B cell (primary cell): Measurements from ENCODE around the gene CPA5. TPM values are rescaled to one million over a fixed set of nuclear protein-coding genes. Genes with fewer than 3 reads are reported as not detected.

Source experiments
- ATAC-seq: fragments of 200-7000 bp; cut with Tn5 transposase; one replicate; pipeline ENCODE4 v1.10.0; 2021; ENCODE audit warnings: low read depth, mild to moderate bottlenecking, moderate number of reproducible peaks, moderate library complexity
- CTCF ChIA-PET: fragments of 350-600 bp; sonication (Branson Sonifier 250); formaldehyde crosslinking; loops from one replicate; lab custom pipeline; 2021; ENCODE audit warnings: antibody characterized with exemption, inconsistent platforms; lab: Charles Lee
- POLR2A ChIA-PET: fragments of 350-600 bp; sonication (Branson Sonifier 250); formaldehyde crosslinking; loops from one replicate; lab custom pipeline; 2021; ENCODE audit warnings: antibody characterized with exemption; lab: Charles Lee
- DNase-seq: peaks from one replicate; pipeline ENCODE4 v3.0.0; 2013
- H2AFZ ChIP-seq: 2 replicates; pipeline ENCODE4 v1.6.1; 2012; ENCODE audit warnings: mild to moderate bottlenecking, low read depth, low read length; ENCODE audit not compliant: insufficient read depth, poor library complexity, severe bottlenecking
- H3K27ac ChIP-seq, 2 donors: 1 replicate in 1 of 2; 2 replicates in 1 of 2; pipeline ENCODE4 v1.5.1; 2012 to 2013; ENCODE audit warnings: low read length in 2 of 2, mild to moderate bottlenecking in 2 of 2, moderate library complexity in 1 of 2
- H3K27me3 ChIP-seq, 4 experiments: fragments of 200-600 bp in 1 of 4; sonication (generic) in 1 of 4; replicated peaks in 1 of 4; 1 replicate in 2 of 4; 2 replicates in 2 of 4; pipeline versions ENCODE4 v1.6.1 to v1.7.0; 2013 to 2016; ENCODE audit warnings: low read length in 3 of 4, mild to moderate bottlenecking in 2 of 4, mixed read lengths in 1 of 4, moderate library complexity in 1 of 4; ENCODE audit not compliant: insufficient read depth in 4 of 4, control insufficient read depth in 3 of 4; ENCODE audit errors: control extremely low read depth in 1 of 4
- H3K36me3 ChIP-seq, 2 experiments: replicated peaks in 1 of 2; 1 replicate in 1 of 2; 2 replicates in 1 of 2; pipeline versions ENCODE4 v1.6.1 to v1.7.1; 2013; ENCODE audit warnings: low read length in 1 of 2; ENCODE audit not compliant: insufficient read depth in 2 of 2, control insufficient read depth in 1 of 2; ENCODE audit errors: control extremely low read depth in 1 of 2, extremely low read depth in 1 of 2
- H3K4me1 ChIP-seq, 2 donors: fragments of 200-600 bp in 1 of 2; sonication (generic) in 1 of 2; 1 replicate in 1 of 2; 2 replicates in 1 of 2; pipeline versions ENCODE4 v1.5.1 to v1.6.1; 2013 to 2017; ENCODE audit warnings: low read length in 2 of 2; ENCODE audit not compliant: control insufficient read depth in 2 of 2, insufficient read depth in 2 of 2
- H3K4me2 ChIP-seq: replicated peaks from 2 replicates; pipeline ENCODE3; 2012; ENCODE audit warnings: mild to moderate bottlenecking, low read depth, low read length; ENCODE audit not compliant: poor library complexity, severe bottlenecking
- H3K4me3 ChIP-seq, 5 experiments: fragments of 200-600 bp in 1 of 5; sonication (generic) in 1 of 5; 1 replicate in 3 of 5; 2 replicates in 2 of 5; pipeline versions ENCODE4 v1.5.1 to v1.7.0; 2011 to 2016; ENCODE audit warnings: low read length in 4 of 5, mild to moderate bottlenecking in 4 of 5, low read depth in 2 of 5, control low read depth in 1 of 5, moderate library complexity in 1 of 5; ENCODE audit not compliant: insufficient read depth in 1 of 5; ENCODE audit errors: control extremely low read depth in 1 of 5, extremely low read depth in 1 of 5
- H3K79me2 ChIP-seq: fragments of 200-600 bp; sonication (generic); one replicate; pipeline ENCODE4 v1.6.0; 2016; ENCODE audit warnings: low read length; ENCODE audit not compliant: control insufficient read depth, insufficient read depth
- H3K9ac ChIP-seq: fragments of 200-600 bp; sonication (generic); 2 replicates; pipeline ENCODE4 v1.6.1; 2017; ENCODE audit warnings: mild to moderate bottlenecking, low read length, moderate library complexity
- H3K9me3 ChIP-seq, 3 donors: one replicate each; pipeline versions ENCODE4 v1.6.1 to v1.7.1; 2013; ENCODE audit warnings: low read length in 2 of 3; ENCODE audit not compliant: control insufficient read depth in 2 of 3, insufficient read depth in 1 of 3; ENCODE audit errors: control extremely low read depth in 1 of 3
- H4K20me1 ChIP-seq: 2 replicates; pipeline ENCODE4 v1.6.0; 2012; ENCODE audit warnings: mild to moderate bottlenecking, low read length; ENCODE audit not compliant: insufficient read depth, control insufficient read depth, poor library complexity, severe bottlenecking
- H3K27ac Mint-ChIP-seq: one replicate; pipeline ENCODE4 v1.8.0; 2021; ENCODE audit warnings: mixed read lengths
- H3K27me3 Mint-ChIP-seq: one replicate; pipeline ENCODE4 v1.8.0; 2021; ENCODE audit warnings: mixed read lengths
- H3K4me1 Mint-ChIP-seq: one replicate; pipeline ENCODE4 v1.8.0; 2021; ENCODE audit warnings: mixed read lengths
- H3K4me3 Mint-ChIP-seq: one replicate; pipeline ENCODE4 v1.8.0; 2021; ENCODE audit warnings: mixed read lengths
- H3K9me3 Mint-ChIP-seq: one replicate; pipeline ENCODE4 v1.8.0; 2022; ENCODE audit warnings: mixed read lengths; ENCODE audit not compliant: insufficient read depth
- CTCF ChIP-seq: fragments of 200-600 bp; IDR thresholded peaks from one replicate; pipeline ENCODE4 v1.8.0; 2022; ENCODE audit warnings: antibody characterized with exemption, mild to moderate bottlenecking
- EZH2 ChIP-seq: IDR thresholded peaks from 2 replicates; pipeline ENCODE4 v1.6.1; 2012; ENCODE audit warnings: borderline replicate concordance, low read depth, mild to moderate bottlenecking, moderate library complexity, low read length; ENCODE audit not compliant: insufficient read depth, poor library complexity, severe bottlenecking
- WGBS: methylation state at CpG from one replicate; pipeline ENCODE4 v1.1.5; 2013; ENCODE audit warnings: missing lambda C conversion rate; ENCODE audit not compliant: insufficient coverage; 5-methylcytosine and 5-hydroxymethylcytosine counted together
- intact Hi-C: fragments of 100-400 bp; cut with micrococcal nuclease; formaldehyde crosslinking; loops from one replicate; pipeline ENCODE4 v1.10.0; 2022
- polyA plus RNA-seq: library from polyadenylated mRNA; depleted of rRNA; stranded (reverse); fragments of >200 nt; gene quantifications from 2 replicates; pipeline ENCODE4 v1.2.3, GENCODE V29; 2012
- total RNA-seq, 2 donors: library from RNA; stranded (reverse); fragments of 120-200 nt in 1 of 2; gene quantifications; 1 replicate in 1 of 2; 2 replicates in 1 of 2; pipeline versions ENCODE4 v1.2.3 to v1.2.4, GENCODE V29; 2013 to 2022

CPA5 gene
- total and polyA plus RNA-seq, 2 donors (not counting 1 experiment from before 2014, with no cell fraction given): not detected

DNA sequence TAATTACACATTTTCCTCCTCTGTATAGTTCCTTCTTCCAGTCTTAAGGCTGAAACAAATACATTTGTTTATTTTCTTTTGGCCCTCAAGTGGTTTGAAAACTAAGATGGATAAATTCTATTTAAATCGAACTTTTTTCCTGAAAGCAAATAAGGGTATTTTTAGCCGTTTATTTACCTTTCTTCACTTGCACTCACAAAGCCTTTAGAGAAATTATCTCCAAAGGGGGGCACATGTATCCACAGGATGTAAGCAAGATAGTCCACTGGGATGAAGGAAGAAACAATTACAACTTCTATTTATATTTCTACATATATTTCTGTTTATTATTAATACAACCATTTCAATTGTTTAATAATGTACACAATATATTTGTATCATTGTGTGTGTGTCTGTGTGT, 41.5 kb upstream of the CPA5 start:
- H3K27ac ChIP-seq: no peak overlapping the region
- ATAC-seq (no peak), DNase-seq (no peak)
- H3K27me3 ChIP-seq: peaks cover 0 to 4% (median 0%) of the 10 kb centered on the region in 4 experiments
- no peak overlapping the region for H2AFZ ChIP-seq
- intact Hi-C loops: no loop called here
- no peak overlapping the region for H3K4me2 ChIP-seq
- WGBS: no CpG with 5 or more reads among the region's 2 CpGs
- CTCF ChIA-PET: no interaction called here
- no peaks in the 10 kb centered on the region for H3K9me3 ChIP-seq
- no peak overlapping the region for H3K9ac ChIP-seq
- H3K4me3 ChIP-seq: no peak overlapping the region
- H3K36me3 ChIP-seq: no peaks in the 10 kb centered on the region
- peaks cover 20% of the 10 kb centered on the region for H3K27me3 Mint-ChIP-seq
- H3K27ac Mint-ChIP-seq: no peak overlapping the region
- H3K4me1 ChIP-seq: no peaks in the 10 kb centered on the region
- no peaks in the 10 kb centered on the region for H3K79me2 ChIP-seq
- H4K20me1 ChIP-seq: no peaks in the 10 kb centered on the region
- no peaks in the 10 kb centered on the region for H3K4me1 Mint-ChIP-seq
- TF ChIP-seq CTCF (no peak), EZH2 (no peak)
- no peak overlapping the region for H3K4me3 Mint-ChIP-seq
- POLR2A ChIA-PET: no interaction called here
- H3K9me3 Mint-ChIP-seq: no peaks in the 10 kb centered on the region

- H4K20me1 ChIP-seq: no peaks in the 10 kb centered on the region
- no peak overlapping the region for H3K4me2 ChIP-seq
- POLR2A ChIA-PET: no interaction called here
- H3K27me3 ChIP-seq: peaks cover 0 to 4% (median 0%) of the 10 kb centered on the region in 4 experiments
- DNase-seq (no peak), ATAC-seq (no peak)
- Mint-ChIP-seq H3K4me1 (no peaks in the 10 kb centered on the region), H3K9me3 (no peaks in the 10 kb centered on the region), H3K4me3 (no peak overlapping the region), H3K27me3 (peaks cover 20% of the 10 kb centered on the region), H3K27ac (no peak overlapping the region)
- H2AFZ ChIP-seq: no peak overlapping the region
- H3K9me3 ChIP-seq: no peaks in the 10 kb centered on the region
- no peaks in the 10 kb centered on the region for H3K36me3 ChIP-seq
- TF ChIP-seq CTCF (no peak), EZH2 (no peak)
- 0% methylated on average over 1 of the region's 5 CpGs for WGBS
- H3K9ac ChIP-seq: no peak overlapping the region
- no peaks in the 10 kb centered on the region for H3K79me2 ChIP-seq
- no peaks in the 10 kb centered on the region for H3K4me1 ChIP-seq
- no peak overlapping the region for H3K27ac ChIP-seq
- H3K4me3 ChIP-seq: no peak overlapping the region
- CTCF ChIA-PET: no interaction called here
- intact Hi-C loops: no loop called here
Observed at GRCh38 chr7:130303551-130303950, 41.1 kb upstream of the CPA5 start.
